AG10803 (cell line): ENCODE results near the gene PRKD3.

Experiments
- DNase-seq: peaks from one replicate; pipeline ENCODE4 v3.0.0; 2010; ENCODE audit warnings: low read depth
- H3K4me3 ChIP-seq: 2 replicates; pipeline ENCODE4 v1.5.1; 2011; ENCODE audit warnings: mild to moderate bottlenecking, low read length, control low read depth
- TF ChIP-seq, protein P1 (sequence below): conservative IDR thresholded peaks from 2 replicates; pipeline ENCODE4 v1.5.1; 2011; ENCODE audit warnings: mild to moderate bottlenecking, low read length, control low read depth, inconsistent platforms

Gene PRKD3

DNA sequence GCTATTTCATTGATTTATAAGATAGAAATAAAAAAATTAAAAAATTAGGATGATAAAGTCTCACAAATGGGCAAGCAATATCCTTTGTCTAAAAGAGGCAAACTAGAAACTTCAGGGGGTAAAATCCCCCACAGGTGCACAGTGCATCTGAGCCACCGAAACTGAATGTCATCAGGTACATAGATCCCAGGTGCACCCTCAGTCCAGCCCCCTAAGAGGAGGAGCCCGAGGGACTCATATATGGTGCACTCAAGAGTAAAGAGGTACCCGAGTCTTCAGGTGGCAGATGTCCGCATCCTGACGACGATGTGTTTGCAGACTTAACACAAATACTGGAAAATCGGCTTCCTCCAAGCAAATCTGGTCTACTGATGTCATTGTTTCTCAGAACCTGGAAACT is 31.1 kb upstream of the PRKD3 start:
- TF ChIP-seq, protein P1, sequence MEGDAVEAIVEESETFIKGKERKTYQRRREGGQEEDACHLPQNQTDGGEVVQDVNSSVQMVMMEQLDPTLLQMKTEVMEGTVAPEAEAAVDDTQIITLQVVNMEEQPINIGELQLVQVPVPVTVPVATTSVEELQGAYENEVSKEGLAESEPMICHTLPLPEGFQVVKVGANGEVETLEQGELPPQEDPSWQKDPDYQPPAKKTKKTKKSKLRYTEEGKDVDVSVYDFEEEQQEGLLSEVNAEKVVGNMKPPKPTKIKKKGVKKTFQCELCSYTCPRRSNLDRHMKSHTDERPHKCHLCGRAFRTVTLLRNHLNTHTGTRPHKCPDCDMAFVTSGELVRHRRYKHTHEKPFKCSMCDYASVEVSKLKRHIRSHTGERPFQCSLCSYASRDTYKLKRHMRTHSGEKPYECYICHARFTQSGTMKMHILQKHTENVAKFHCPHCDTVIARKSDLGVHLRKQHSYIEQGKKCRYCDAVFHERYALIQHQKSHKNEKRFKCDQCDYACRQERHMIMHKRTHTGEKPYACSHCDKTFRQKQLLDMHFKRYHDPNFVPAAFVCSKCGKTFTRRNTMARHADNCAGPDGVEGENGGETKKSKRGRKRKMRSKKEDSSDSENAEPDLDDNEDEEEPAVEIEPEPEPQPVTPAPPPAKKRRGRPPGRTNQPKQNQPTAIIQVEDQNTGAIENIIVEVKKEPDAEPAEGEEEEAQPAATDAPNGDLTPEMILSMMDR: no peak
- no peak overlapping the region for H3K4me3 ChIP-seq
- DNase-seq: no peak

DNA sequence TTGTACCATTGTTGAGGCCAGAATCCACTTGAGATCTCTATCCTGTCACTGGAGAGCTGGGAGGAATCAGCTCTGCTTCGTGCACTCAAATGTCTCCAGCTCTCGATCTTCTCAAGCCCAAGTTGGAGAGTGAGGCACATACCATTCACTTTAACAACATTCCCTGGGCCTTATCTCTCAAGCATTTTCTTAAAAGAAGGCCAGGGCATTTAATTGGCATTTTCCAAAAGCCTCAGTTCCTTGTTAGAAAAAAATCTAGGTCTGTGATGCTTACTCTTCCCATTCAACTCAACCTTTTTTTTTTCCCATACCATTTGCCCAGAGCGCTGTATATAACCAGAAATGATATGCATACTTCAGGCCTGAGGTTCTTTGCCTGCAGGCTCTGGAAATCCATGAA is 29.9 kb upstream of the PRKD3 start:
- TF ChIP-seq, protein P1: no peak
- no peak overlapping the region for H3K4me3 ChIP-seq

DNA sequence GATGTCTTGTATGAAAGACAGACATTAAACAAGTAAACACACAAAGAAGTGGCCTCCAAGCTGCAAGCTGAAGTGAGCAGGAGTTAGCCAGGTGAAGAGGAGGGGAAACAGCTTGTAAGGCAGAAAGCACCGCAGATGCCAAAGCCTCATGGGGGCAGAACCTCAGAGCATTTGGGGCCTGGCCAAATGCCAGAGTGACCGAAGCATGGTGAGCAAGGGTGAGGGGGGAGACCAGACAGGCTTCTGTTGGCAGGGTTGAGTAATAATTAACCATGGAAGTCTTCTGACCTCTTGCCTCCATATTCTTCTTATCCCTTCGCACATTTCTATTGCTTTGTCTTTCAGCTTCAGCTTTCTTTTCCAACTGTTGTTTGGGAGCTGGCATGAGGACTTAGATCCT is 25.4 kb upstream of the PRKD3 start:
- H3K4me3 ChIP-seq: no peak overlapping the region
- TF ChIP-seq, protein P1: no peak
- no peak for DNase-seq

More for the DNA sequence above, 29.9 kb upstream of the PRKD3 start:
- DNase-seq: no peak

DNA sequence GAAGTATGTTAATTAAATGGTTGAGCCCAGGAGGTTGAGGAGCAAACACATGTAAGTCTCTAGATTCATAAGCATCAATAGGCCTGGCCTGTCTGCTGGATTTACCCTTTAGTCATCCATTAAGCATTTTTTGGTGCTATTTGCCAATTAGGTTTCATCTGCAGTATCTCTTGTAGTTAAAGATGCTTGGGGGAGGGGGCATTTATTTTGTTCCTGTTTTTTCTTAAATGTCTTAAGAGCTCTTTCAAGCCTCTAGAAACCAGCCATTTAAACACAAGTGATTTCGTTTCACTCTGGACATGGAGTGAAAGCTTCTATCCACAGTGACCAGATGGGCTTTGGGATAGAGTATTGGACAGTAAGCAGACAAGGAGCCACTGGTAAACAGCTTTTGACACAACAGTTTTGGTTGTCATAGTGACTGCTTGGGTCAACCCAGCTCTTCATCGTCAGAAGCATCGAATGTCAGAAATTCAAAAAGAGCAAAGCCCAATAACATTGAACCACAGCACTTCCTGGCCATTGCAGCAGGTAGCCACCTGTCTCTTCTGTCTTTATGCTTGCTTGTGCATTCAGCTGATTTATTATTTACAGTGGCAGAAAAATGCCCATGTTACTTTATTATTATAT is 24.7 kb upstream of the PRKD3 start:
- DNase-seq: peak; percentile 39
- TF ChIP-seq, protein P1: no peak
- H3K4me3 ChIP-seq: no peak overlapping the region

DNA sequence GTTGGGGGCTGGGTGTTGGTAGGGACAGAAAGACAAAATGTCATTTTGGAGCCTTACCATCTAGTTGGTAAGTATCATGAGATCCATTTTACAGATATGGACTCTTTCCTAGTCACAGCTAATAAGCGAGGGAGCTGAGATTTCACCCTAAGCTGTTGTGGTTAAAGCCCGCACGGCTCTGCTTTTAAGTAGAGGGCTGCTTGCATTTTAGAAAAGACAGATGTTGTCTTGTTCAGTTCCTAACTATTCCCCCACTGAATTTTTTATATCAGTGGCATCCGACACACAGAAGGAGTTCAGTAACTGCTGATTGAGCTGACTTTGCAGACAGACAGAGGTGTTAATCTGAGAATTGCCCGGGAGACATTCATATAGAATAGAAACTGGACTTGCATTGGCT is 23.5 kb upstream of the PRKD3 start:
- no peak for DNase-seq
- H3K4me3 ChIP-seq: no peak overlapping the region
- TF ChIP-seq, protein P1: no peak

DNA sequence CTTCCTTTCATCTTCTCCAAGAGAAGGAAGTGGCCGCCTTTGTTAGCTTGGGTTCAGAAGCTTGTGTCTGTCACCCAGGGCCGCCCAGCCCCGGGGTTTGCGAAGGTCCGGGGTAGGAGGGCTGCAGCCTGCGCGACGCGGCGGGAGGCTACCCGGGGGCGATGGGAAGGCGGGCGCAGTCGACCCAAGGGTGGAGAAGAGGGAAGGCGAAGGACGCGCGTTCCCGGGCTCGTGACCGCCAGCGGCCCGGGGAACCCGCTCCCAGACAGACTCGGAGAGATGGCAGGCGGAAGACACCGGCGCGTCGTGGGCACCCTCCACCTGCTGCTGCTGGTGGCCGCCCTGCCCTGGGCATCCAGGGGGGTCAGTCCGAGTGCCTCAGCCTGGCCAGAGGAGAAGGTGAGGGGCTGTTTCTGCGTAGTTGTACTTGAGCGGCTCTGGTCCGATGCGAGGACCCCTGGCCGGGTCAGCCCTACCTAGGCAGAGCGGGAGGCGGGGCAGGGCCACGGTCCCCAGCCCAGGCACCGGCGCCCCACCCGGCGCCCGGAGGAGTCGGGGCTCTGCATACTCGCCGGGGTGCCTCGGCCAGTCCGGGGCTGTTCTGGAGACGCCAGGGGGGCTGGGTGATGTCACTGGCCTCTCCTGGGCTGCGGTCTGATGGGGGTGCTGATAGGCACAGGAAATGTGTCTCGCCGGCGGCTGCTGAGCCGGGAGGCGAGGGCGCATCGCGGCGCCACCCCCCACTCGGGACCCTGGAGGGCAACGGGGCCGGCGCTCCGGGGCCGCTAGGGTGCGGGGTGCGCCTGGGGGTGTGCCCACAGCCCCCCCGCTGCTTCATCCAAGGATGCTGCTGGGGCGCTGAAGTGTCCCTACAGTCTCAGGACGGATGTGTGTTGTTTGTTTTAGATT is 20.1 kb upstream of the PRKD3 start, which contains the start of gene QPCT:
Gene QPCT, plus strand, starts transcription at position 178 of the 909 bp plus-strand sequence. Its CDS starts 102 bp downstream, at position 280.
- TF ChIP-seq, protein P1: no peak
- DNase-seq: peak; percentile 50
- peak within 1 kb of the TSS; percentile 72 for H3K4me3 ChIP-seq
